Body of pancreas (tissue), 4 donors: ENCODE data around the gene TENM4. TPM values are rescaled to one million over a fixed set of nuclear protein-coding genes. Genes with fewer than 3 reads are reported as not detected.

Experiments
- ATAC-seq: fragments of 150-250 bp; one replicate; pipeline ENCODE4 v1.9.1; 2016
- DNase-seq, 4 donors: peaks; one replicate each; pipeline ENCODE4 v3.0.0-alpha.2; 2019
- H3K27ac ChIP-seq, 4 donors: fragments of 200-600 bp; sonication (generic); 1 replicate in 3 of 4; 2 replicates in 1 of 4; pipeline versions ENCODE4 v1.5.1 to v1.6.1; 2016 to 2019; ENCODE audit warnings: mild to moderate bottlenecking in 1 of 4, mixed read lengths in 1 of 4, moderate library complexity in 1 of 4
- H3K27me3 ChIP-seq, 2 donors: fragments of 200-600 bp; sonication (generic); one replicate each; pipeline ENCODE4 v1.6.0; 2016; ENCODE audit warnings: mild to moderate bottlenecking in 1 of 2
- H3K36me3 ChIP-seq, 2 donors: fragments of 200-600 bp; sonication (generic); replicated peaks in 1 of 2; 2 replicates each; pipeline ENCODE4 v1.5.1; 2016; ENCODE audit warnings: low read depth in 2 of 2; ENCODE audit not compliant: insufficient read depth in 1 of 2
- H3K4me1 ChIP-seq: fragments of 200-600 bp; sonication (generic); one replicate; pipeline ENCODE4 v1.6.0; 2016
- H3K4me3 ChIP-seq, 2 donors: fragments of 200-600 bp; sonication (generic); 1 replicate in 1 of 2; 2 replicates in 1 of 2; pipeline ENCODE4 v1.5.1; 2016 to 2019
- H3K9me3 ChIP-seq, 3 donors: fragments of 200-600 bp; sonication (generic); 1 replicate in 2 of 3; 2 replicates in 1 of 3; pipeline ENCODE4 v1.5.1; 2016
- POLR2A ChIP-seq, 3 donors: fragments of 450-650 bp; IDR thresholded peaks; one replicate each; pipeline ENCODE4 v1.6.1; 2016; ENCODE audit warnings: antibody characterized with exemption in 3 of 3, mild to moderate bottlenecking in 2 of 3
- WGBS, 2 donors: methylation state at CpG; one replicate each; pipeline ENCODE4 v1.1.5; 2017; 5-methylcytosine and 5-hydroxymethylcytosine counted together
- intact Hi-C: fragments of 100-400 bp; cut with DNase I; formaldehyde crosslinking; loops from one replicate; pipeline ENCODE4 v1.15.1; 2023
- total RNA-seq, 2 donors: library from RNA; depleted of rRNA; stranded (reverse); fragments of >200 nt; gene quantifications; one replicate each; pipeline ENCODE4 v1.1.0, GENCODE V29; 2016
- TF ChIP-seq, protein P1 (sequence below), 7 experiments: fragments of 450-650 bp in 4 of 7; fragments of 200-600 bp in 3 of 7; sonication (generic) in 3 of 7; IDR thresholded peaks; one replicate each; pipeline ENCODE4 v1.5.1; 2016 to 2019; ENCODE audit warnings: antibody characterized with exemption in 7 of 7

TENM4 gene
- total RNA-seq, 2 donors from 2014 or later, result 0.78 to 6.6 TPM

DNA sequence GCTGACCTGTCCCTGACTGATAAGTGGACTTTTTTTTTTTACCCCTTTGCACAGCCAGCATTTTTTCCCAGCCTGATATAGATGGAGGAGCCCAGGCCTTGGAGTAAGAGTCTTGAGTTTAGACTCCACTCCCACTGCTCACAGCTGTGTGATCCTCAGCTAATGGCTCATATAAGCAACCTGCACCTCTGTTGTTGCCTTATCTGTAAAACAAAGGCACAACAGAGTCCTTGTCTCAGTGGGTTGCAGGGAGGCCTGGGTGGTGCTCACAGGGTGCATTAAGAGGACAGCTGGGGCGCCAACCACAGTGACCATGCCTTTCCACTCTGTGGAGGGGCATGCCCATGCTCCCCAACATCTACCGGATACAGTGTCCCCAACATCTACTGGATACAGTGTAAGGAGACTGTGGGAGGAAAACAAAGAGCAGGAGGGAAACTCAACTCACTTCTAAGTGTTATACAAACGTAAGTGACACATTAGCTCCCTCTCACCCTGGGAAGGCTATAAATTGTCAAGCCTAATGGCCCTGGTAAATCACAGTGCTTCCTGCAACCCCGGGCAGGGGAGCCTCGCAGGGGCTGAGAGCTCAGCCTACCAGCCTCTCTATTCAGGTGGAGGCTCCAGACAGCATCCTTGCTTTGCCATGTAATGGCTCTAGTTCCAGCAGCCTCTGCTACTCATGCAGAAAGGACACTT, 109.5 kb downstream of the TENM4 start:
- Histone ChIP-seq H3K4me3 (no peak overlapping the region), H3K9me3 (no peaks in the 10 kb centered on the region), H3K27me3 (no peaks in the 10 kb centered on the region), H3K4me1 (no peaks in the 10 kb centered on the region), H3K36me3 (no peaks in the 10 kb centered on the region), H3K27ac (no peak overlapping the region)
- no peak for TF ChIP-seq POLR2A (IDR thresholded peaks at IDR 0.05)
- TF ChIP-seq, protein P1, sequence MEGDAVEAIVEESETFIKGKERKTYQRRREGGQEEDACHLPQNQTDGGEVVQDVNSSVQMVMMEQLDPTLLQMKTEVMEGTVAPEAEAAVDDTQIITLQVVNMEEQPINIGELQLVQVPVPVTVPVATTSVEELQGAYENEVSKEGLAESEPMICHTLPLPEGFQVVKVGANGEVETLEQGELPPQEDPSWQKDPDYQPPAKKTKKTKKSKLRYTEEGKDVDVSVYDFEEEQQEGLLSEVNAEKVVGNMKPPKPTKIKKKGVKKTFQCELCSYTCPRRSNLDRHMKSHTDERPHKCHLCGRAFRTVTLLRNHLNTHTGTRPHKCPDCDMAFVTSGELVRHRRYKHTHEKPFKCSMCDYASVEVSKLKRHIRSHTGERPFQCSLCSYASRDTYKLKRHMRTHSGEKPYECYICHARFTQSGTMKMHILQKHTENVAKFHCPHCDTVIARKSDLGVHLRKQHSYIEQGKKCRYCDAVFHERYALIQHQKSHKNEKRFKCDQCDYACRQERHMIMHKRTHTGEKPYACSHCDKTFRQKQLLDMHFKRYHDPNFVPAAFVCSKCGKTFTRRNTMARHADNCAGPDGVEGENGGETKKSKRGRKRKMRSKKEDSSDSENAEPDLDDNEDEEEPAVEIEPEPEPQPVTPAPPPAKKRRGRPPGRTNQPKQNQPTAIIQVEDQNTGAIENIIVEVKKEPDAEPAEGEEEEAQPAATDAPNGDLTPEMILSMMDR (IDR thresholded peaks at IDR 0.05), result no peak
- intact Hi-C loops, result no loop called here
- DNase-seq, result no peak
- 51 to 71% methylated on average over 5 of the region's 5 CpGs for WGBS, 2 donors
- ATAC-seq, result no peak

DNA sequence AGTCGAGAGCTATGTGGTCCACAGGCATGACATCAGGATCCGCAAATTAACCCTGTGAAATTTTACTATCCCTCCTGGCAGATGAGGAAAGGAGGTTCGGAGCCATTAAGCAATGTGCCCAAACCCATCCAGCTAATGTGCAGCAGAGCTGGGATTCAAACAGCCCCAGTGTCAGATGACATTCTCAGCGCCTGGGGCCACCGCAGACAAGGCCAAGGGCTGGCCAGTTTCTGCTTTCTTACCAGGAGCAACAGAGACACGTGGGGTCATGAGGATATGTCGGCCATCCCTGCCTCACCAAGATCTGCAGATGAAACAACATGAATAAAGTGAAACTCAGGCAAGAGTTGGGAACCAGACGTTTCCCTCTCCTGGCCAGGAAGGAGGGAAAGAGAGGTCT, 110.2 kb downstream of the TENM4 start:
- Histone ChIP-seq H3K4me1 (no peaks in the 10 kb centered on the region), H3K4me3 (no peak overlapping the region), H3K36me3 (no peaks in the 10 kb centered on the region), H3K27me3 (no peaks in the 10 kb centered on the region), H3K9me3 (no peaks in the 10 kb centered on the region), H3K27ac (no peak overlapping the region)
- intact Hi-C loops, result no loop called here
- WGBS, 2 donors, result 72 to 76% methylated on average over 8 of the region's 8 CpGs
- TF ChIP-seq, protein P1 (IDR thresholded peaks at IDR 0.05), result no peak
- TF ChIP-seq POLR2A (IDR thresholded peaks at IDR 0.05), result no peak
- DNase-seq, result no peak
- ATAC-seq, result no peak

DNA sequence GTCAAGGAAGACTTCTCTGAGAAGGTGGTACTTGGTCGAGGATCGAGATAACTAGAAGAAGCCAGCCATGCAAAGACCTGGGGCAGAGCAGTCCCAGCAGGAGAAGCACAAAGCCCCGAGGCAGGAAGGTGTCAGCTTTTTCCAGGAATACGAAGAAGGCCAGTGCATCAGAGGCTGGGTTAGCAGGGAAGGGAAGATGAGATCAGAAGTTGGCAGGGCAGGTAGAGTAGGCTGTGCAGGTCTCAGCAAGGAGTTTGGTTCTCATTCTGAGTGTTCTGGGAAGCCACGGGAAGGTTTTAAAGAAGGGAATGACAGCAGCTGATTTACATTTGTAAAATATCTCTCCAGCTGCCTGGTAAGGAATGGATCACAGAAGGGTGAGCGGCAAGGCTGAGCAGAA, 111.3 kb downstream of the TENM4 start:
- Histone ChIP-seq H3K27me3 (no peaks in the 10 kb centered on the region), H3K36me3 (no peaks in the 10 kb centered on the region), H3K4me1 (no peaks in the 10 kb centered on the region), H3K9me3 (no peaks in the 10 kb centered on the region), H3K4me3 (no peak overlapping the region), H3K27ac (no peak overlapping the region)
- ATAC-seq (no peak), DNase-seq (no peak)
- no peak for TF ChIP-seq POLR2A (IDR thresholded peaks at IDR 0.05)
- WGBS, 2 donors, result 61% methylated on average over 6 of the region's 6 CpGs
- intact Hi-C loops, result no loop called here

DNA sequence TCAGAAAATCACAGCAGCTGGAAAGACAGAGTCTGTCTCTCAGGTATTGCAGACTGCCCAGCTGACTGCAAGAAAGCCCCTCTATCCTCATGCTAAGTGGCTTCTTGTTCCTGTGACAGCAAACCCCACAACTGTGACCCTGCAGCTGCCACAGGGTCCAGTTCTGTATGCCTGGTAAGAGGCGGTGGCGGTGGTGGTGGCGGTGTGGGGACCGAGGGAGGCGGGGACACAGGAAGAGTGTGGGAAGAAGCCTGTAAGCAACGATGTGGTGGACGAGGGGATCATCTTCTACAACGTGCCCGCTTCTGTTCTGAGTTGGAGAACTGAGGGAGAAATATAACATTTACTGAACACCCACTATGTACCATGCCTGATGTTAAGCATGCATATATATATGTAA, 112.4 kb downstream of the TENM4 start:
- H3K9me3 ChIP-seq, result no peaks in the 10 kb centered on the region
- H3K27me3 ChIP-seq, result no peaks in the 10 kb centered on the region
- H3K27ac ChIP-seq, result no peak overlapping the region
- 78 to 83% methylated on average over 9 of the region's 9 CpGs for WGBS, 2 donors
- intact Hi-C loops, result no loop called here
- no peaks in the 10 kb centered on the region for H3K36me3 ChIP-seq
- DNase-seq, result no peak
- ATAC-seq, result no peak
- no peak for TF ChIP-seq POLR2A (IDR thresholded peaks at IDR 0.05)
- TF ChIP-seq, protein P1 (IDR thresholded peaks at IDR 0.05), result no peak
- no peaks in the 10 kb centered on the region for H3K4me1 ChIP-seq
- no peak overlapping the region for H3K4me3 ChIP-seq

DNA sequence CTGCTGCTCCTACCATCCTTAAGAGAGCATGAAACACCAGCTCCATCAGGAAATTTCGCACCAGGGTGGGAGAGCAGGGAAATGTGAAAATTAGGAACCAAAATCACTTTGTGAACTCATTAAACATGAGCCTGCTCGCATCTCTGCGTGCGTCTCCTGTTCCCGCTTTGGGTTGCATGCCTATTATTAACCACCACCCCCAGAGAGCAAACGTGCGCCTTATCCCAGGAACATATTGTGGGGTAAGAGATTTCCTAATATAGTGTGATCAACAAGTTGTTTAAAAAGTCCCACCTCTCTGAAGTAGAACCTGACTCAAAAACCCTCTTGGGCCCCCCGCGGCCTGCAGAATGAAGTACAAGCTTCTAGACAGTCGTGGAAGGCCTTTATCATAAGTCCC, 115.0 kb downstream of the TENM4 start:
- H3K9me3 ChIP-seq, result no peaks in the 10 kb centered on the region
- no peak for ATAC-seq
- no peaks in the 10 kb centered on the region for H3K27me3 ChIP-seq
- H3K27ac ChIP-seq, result no peak overlapping the region
- TF ChIP-seq, protein P1 (IDR thresholded peaks at IDR 0.05), result no peak
- TF ChIP-seq POLR2A (IDR thresholded peaks at IDR 0.05), result no peak
- DNase-seq, result no peak
- intact Hi-C loops, result no loop called here
- H3K36me3 ChIP-seq, result no peaks in the 10 kb centered on the region
- no peaks in the 10 kb centered on the region for H3K4me1 ChIP-seq
- 82 to 90% methylated on average over 10 of the region's 10 CpGs for WGBS, 2 donors
- H3K4me3 ChIP-seq, result no peak overlapping the region
